CD4-positive, alpha-beta T cell (primary cell): Measurements from ENCODE around the gene PHACTR3. TPM values are rescaled to one million over a fixed set of nuclear protein-coding genes. Genes with fewer than 3 reads are reported as not detected.

ENCODE experiments used
- ATAC-seq: fragments of 200-7000 bp; cut with Tn5 transposase; one replicate; pipeline ENCODE4 v1.10.0; 2022; ENCODE audit warnings: mild to moderate bottlenecking; ENCODE audit not compliant: poor library complexity
- CTCF ChIA-PET: fragments of 350-600 bp; sonication (Branson Sonifier 250); formaldehyde crosslinking; loops from one replicate; lab custom pipeline; 2021; ENCODE audit warnings: antibody characterized with exemption, inconsistent platforms; lab: Charles Lee
- POLR2A ChIA-PET: fragments of 350-600 bp; sonication (Branson Sonifier 250); formaldehyde crosslinking; loops from one replicate; lab custom pipeline; 2021; ENCODE audit warnings: antibody characterized with exemption, inconsistent platforms; lab: Charles Lee
- DNase-seq, 14 experiments: peaks; one replicate each; pipeline ENCODE4 v3.0.0-alpha.2; 2013 to 2020; ENCODE audit warnings: mixed read lengths in 2 of 14
- H3K27ac ChIP-seq, 2 donors: one replicate each; pipeline versions ENCODE4 v1.5.1 to v1.7.0; 2013; ENCODE audit warnings: low read length in 2 of 2, low read depth in 1 of 2, mild to moderate bottlenecking in 1 of 2
- H3K27me3 ChIP-seq, 2 experiments: 1 replicate in 1 of 2; 2 replicates in 1 of 2; pipeline versions ENCODE4 v1.6.1 to v1.7.0; 2013; ENCODE audit warnings: low read length in 2 of 2, control low read depth in 1 of 2, mild to moderate bottlenecking in 1 of 2, moderate library complexity in 1 of 2; ENCODE audit not compliant: insufficient read depth in 2 of 2, control insufficient read depth in 1 of 2
- H3K36me3 ChIP-seq: one replicate; pipeline ENCODE4 v1.6.1; 2013; ENCODE audit warnings: low read length, control low read depth; ENCODE audit not compliant: insufficient read depth
- H3K4me1 ChIP-seq: one replicate; pipeline ENCODE4 v1.6.1; 2013; ENCODE audit warnings: low read length, control low read depth; ENCODE audit not compliant: insufficient read depth
- H3K4me3 ChIP-seq: one replicate; pipeline ENCODE4 v1.5.1; 2013; ENCODE audit warnings: mild to moderate bottlenecking, low read length, moderate library complexity
- H3K9me3 ChIP-seq, 2 experiments: 1 replicate in 1 of 2; 2 replicates in 1 of 2; pipeline versions ENCODE4 v1.6.1 to v1.7.0; 2013; ENCODE audit warnings: low read length in 2 of 2, mild to moderate bottlenecking in 2 of 2, control low read depth in 1 of 2, moderate library complexity in 1 of 2; ENCODE audit not compliant: control insufficient read depth in 1 of 2, insufficient read depth in 1 of 2
- H3K27ac Mint-ChIP-seq: one replicate; pipeline ENCODE4 v1.8.0; 2020; ENCODE audit warnings: mixed read lengths
- H3K27me3 Mint-ChIP-seq: one replicate; pipeline ENCODE4 v1.8.0; 2021; ENCODE audit warnings: mixed read lengths
- H3K36me3 Mint-ChIP-seq: one replicate; pipeline ENCODE4 v1.8.0; 2021; ENCODE audit warnings: low read depth, mixed read lengths
- H3K4me1 Mint-ChIP-seq: one replicate; pipeline ENCODE4 v1.8.0; 2021; ENCODE audit warnings: low read depth, mixed read lengths
- H3K4me3 Mint-ChIP-seq: one replicate; pipeline ENCODE4 v1.8.0; 2020; ENCODE audit warnings: mild to moderate bottlenecking, mixed read lengths
- H3K9me3 Mint-ChIP-seq: one replicate; pipeline ENCODE4 v1.8.0; 2020; ENCODE audit warnings: mixed read lengths
- intact Hi-C, 2 experiments: fragments of 100-400 bp; cut with DNase I in 1 of 2; cut with micrococcal nuclease in 1 of 2; formaldehyde crosslinking; loops; one replicate each; pipeline versions ENCODE4 v1.15.1 to v1.9.0; 2023 to 2025; cut with DNase I, micrococcal nuclease
- total RNA-seq, 174 experiments: library from RNA in 2 of 174; stranded (reverse) in 2 of 174; gene quantifications; one replicate each; pipeline ENCODE4 v1.2.3 and lab custom pipeline; 2021 to 2026
- TF ChIP-seq, protein P1 (sequence below): fragments of 200-600 bp; IDR thresholded peaks from one replicate; pipeline ENCODE4 v1.8.0; 2022; ENCODE audit warnings: antibody characterized with exemption, mild to moderate bottlenecking

PHACTR3 gene
- total RNA-seq, 2 experiments from 2014 or later, result not detected

DNA sequence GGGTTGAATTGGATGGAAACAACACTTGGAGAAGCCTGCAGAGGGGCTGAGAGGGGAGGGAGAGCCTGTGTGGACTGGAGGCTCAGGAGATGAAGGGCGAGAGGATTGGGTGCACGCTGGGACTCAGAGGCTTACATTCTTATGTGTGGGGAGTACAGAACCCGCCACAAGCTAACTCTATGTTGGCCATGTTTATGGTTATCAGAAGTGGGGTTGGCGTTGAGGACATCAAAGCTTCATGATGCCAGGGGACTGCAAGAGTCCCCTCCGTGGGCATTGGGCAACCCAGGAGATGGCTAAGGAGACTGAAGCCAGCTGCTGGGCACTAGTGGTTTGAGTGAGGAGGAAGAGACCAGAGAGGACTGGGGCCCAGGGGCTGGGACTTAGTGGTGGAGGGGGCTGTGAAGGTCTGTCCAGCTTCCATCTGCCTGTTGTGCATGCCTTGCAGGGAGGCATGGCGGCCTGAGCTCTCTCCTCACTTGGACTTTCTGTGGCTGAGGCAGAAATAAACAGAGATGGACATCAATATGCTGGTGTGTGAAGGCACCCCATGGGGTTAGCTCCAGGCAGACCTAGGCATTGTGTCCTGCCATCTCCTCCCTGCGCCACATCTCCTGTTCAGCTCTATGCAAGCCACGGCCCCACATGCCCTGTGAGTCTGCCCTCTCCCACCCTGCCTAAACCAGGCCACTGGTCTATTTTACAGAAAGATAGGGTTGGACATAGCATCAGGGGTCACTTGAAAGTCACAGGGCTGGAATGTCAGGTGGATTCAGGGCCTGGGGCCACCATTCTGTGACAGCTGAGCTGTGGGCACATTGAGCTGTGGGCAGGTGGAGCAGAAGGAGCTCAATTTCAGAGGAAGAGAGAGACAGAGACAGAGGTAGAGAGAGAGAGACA lies 61.6 kb downstream of the PHACTR3 start:
- H3K4me1 Mint-ChIP-seq, result no peaks in the 10 kb centered on the region
- ATAC-seq (no peak), DNase-seq (no peak)
- no peaks in the 10 kb centered on the region for H3K36me3 Mint-ChIP-seq
- Histone ChIP-seq H3K4me1 (no peaks in the 10 kb centered on the region), H3K4me3 (no peak overlapping the region), H3K9me3 (peaks cover 0 to 6% of the 10 kb centered on the region in 2 experiments), H3K27ac (no peak overlapping the region), H3K27me3 (peaks cover 0 to 4% of the 10 kb centered on the region in 2 experiments), H3K36me3 (no peaks in the 10 kb centered on the region)
- peaks cover 40% of the 10 kb centered on the region for H3K27me3 Mint-ChIP-seq
- TF ChIP-seq, protein P1, sequence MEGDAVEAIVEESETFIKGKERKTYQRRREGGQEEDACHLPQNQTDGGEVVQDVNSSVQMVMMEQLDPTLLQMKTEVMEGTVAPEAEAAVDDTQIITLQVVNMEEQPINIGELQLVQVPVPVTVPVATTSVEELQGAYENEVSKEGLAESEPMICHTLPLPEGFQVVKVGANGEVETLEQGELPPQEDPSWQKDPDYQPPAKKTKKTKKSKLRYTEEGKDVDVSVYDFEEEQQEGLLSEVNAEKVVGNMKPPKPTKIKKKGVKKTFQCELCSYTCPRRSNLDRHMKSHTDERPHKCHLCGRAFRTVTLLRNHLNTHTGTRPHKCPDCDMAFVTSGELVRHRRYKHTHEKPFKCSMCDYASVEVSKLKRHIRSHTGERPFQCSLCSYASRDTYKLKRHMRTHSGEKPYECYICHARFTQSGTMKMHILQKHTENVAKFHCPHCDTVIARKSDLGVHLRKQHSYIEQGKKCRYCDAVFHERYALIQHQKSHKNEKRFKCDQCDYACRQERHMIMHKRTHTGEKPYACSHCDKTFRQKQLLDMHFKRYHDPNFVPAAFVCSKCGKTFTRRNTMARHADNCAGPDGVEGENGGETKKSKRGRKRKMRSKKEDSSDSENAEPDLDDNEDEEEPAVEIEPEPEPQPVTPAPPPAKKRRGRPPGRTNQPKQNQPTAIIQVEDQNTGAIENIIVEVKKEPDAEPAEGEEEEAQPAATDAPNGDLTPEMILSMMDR, result no peak
- ChIA-PET CTCF (no interaction called here), POLR2A (no interaction called here)
- H3K9me3 Mint-ChIP-seq, result no peaks in the 10 kb centered on the region
- H3K27ac Mint-ChIP-seq, result no peak overlapping the region
- no peak overlapping the region for H3K4me3 Mint-ChIP-seq
- intact Hi-C loops, result no loop called here

DNA sequence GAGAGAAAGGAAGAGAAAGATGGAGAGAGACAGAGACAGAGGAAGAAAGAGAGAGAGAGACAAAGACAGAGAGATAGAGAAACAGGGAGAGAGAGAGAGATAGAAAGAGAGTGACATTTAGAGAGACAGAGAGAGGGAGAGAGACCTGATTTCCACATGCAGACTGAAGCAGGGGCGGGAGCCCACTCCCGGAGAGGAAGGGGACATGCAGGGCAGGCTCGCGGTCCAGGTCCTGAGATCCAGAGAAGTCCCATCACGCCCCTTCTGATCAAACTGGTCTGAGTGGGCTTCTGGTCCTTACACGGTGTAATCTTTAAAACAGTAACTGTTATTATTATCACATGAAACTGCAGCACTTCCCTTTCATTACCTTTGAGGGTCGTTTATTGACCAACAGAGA lies 62.2 kb downstream of the PHACTR3 start:
- Histone ChIP-seq H3K4me3 (no peak overlapping the region), H3K4me1 (no peaks in the 10 kb centered on the region), H3K36me3 (no peaks in the 10 kb centered on the region), H3K9me3 (peaks cover 0 to 6% of the 10 kb centered on the region in 2 experiments), H3K27me3 (no peaks in the 10 kb centered on the region), H3K27ac (no peak overlapping the region)
- TF ChIP-seq, protein P1, result no peak
- ATAC-seq (no peak), DNase-seq (no peak)
- intact Hi-C loops, result no loop called here
- Mint-ChIP-seq H3K36me3 (no peaks in the 10 kb centered on the region), H3K9me3 (no peaks in the 10 kb centered on the region), H3K27ac (no peak overlapping the region), H3K27me3 (peaks cover 36% of the 10 kb centered on the region), H3K4me1 (no peaks in the 10 kb centered on the region), H3K4me3 (no peak overlapping the region)
- CTCF ChIA-PET, result no interaction called here
- POLR2A ChIA-PET, result no interaction called here

DNA sequence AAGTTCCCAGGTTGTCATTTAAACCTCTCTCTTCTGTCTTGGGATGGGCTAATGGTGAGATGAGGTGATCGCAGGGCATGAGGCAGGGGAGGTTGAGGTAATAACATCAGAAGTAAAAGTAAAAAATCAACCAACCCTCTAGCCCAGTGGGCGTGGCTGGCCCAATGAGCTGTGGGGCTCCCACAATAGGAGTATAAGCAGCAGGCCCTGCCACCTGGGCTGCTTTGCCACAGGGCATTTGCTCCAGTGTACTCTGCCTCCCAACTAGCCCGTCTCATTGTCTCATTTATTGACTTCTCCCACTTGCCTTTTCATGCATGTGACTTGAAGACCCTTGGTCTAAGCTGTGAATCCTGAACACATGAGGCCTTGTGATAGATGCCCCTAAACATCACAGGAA lies 62.8 kb downstream of the PHACTR3 start:
- H3K27ac ChIP-seq, result no peak overlapping the region
- POLR2A ChIA-PET, result no interaction called here
- intact Hi-C loops, result no loop called here
- DNase-seq, result no peak
- H3K36me3 Mint-ChIP-seq, result no peaks in the 10 kb centered on the region
- H3K36me3 ChIP-seq, result no peaks in the 10 kb centered on the region
- H3K4me3 Mint-ChIP-seq, result no peak overlapping the region
- H3K4me1 Mint-ChIP-seq, result no peaks in the 10 kb centered on the region
- peaks cover 0 to 6% of the 10 kb centered on the region in 2 experiments for H3K9me3 ChIP-seq
- H3K4me3 ChIP-seq, result no peak overlapping the region
- TF ChIP-seq, protein P1, result no peak
- H3K27ac Mint-ChIP-seq, result no peak overlapping the region
- H3K27me3 ChIP-seq, result no peaks in the 10 kb centered on the region
- no peak for ATAC-seq
- no peaks in the 10 kb centered on the region for H3K9me3 Mint-ChIP-seq
- CTCF ChIA-PET, result no interaction called here
- no peaks in the 10 kb centered on the region for H3K4me1 ChIP-seq
- H3K27me3 Mint-ChIP-seq, result peaks cover 31% of the 10 kb centered on the region
